Measurements from ENCODE around the gene ZNF205. TPM values are rescaled to one million over a fixed set of nuclear protein-coding genes. Genes with fewer than 3 reads are reported as not detected.

The ZNF205 gene
- total and polyA plus RNA-seq, 2 of the 13 experiments (the other 11 are each of a cell fraction or from before 2014, with no cell fraction given) = 5.8 to 10.2 TPM

- TF ChIP-seq SMARCE1 (IDR thresholded peaks at IDR 0.05; ENCODE audit: borderline replicate concordance) = no peak
- peak; percentile 62 for TF ChIP-seq POLR2AphosphoS2 (IDR thresholded peaks at IDR 0.05; ENCODE audit: low read depth, low read length)
- peak in 1 of 2 experiments; percentile 35; a peak in 2 of 4 replicates for TF ChIP-seq MAFK (conservative IDR thresholded peaks at IDR 0.05 in 1 of 2, IDR thresholded peaks at IDR 0.05 in 1 of 2; ENCODE audit: low read length in 2 of 2)
- TF ChIP-seq ZNF20 (CRISPR knock-in tag; IDR thresholded peaks at IDR 0.05) = no peak
- TF ChIP-seq, protein P1, sequence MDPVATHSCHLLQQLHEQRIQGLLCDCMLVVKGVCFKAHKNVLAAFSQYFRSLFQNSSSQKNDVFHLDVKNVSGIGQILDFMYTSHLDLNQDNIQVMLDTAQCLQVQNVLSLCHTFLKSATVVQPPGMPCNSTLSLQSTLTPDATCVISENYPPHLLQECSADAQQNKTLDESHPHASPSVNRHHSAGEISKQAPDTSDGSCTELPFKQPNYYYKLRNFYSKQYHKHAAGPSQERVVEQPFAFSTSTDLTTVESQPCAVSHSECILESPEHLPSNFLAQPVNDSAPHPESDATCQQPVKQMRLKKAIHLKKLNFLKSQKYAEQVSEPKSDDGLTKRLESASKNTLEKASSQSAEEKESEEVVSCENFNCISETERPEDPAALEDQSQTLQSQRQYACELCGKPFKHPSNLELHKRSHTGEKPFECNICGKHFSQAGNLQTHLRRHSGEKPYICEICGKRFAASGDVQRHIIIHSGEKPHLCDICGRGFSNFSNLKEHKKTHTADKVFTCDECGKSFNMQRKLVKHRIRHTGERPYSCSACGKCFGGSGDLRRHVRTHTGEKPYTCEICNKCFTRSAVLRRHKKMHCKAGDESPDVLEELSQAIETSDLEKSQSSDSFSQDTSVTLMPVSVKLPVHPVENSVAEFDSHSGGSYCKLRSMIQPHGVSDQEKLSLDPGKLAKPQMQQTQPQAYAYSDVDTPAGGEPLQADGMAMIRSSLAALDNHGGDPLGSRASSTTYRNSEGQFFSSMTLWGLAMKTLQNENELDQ (CRISPR knock-in tag; IDR thresholded peaks at IDR 0.05; ENCODE audit: borderline replicate concordance) = no peak
- TF ChIP-seq KLF11 (CRISPR knock-in tag; IDR thresholded peaks at IDR 0.05) = peak; percentile 57
- peak; percentile 80 for TF ChIP-seq HDAC1 (CRISPR knock-in tag; IDR thresholded peaks at IDR 0.05)
- TF ChIP-seq ZNF207 (IDR thresholded peaks at IDR 0.05; ENCODE audit: borderline replicate concordance) = no peak
- TF ChIP-seq, protein P2, sequence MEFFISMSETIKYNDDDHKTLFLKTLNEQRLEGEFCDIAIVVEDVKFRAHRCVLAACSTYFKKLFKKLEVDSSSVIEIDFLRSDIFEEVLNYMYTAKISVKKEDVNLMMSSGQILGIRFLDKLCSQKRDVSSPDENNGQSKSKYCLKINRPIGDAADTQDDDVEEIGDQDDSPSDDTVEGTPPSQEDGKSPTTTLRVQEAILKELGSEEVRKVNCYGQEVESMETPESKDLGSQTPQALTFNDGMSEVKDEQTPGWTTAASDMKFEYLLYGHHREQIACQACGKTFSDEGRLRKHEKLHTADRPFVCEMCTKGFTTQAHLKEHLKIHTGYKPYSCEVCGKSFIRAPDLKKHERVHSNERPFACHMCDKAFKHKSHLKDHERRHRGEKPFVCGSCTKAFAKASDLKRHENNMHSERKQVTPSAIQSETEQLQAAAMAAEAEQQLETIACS (CRISPR knock-in tag; IDR thresholded peaks at IDR 0.05) = no peak
- TF ChIP-seq KDM2A (CRISPR knock-in tag; IDR thresholded peaks at IDR 0.05; ENCODE audit: borderline replicate concordance, low read depth) = peak; percentile 65
- peak; percentile 95 for TF ChIP-seq JUND (CRISPR knock-in tag; IDR thresholded peaks at IDR 0.05)
- TF ChIP-seq ARID3A (IDR thresholded peaks at IDR 0.05; ENCODE audit: low read depth, low read length) = no peak
- TF ChIP-seq ISX (CRISPR knock-in tag; conservative IDR thresholded peaks at IDR 0.05) = 0 out of 2 replicates have a peak, but pooled peaks have one; percentile 58
- peak; percentile 54; the same call in 1 of the 2 replicates for TF ChIP-seq STAT6 (CRISPR knock-in tag; IDR thresholded peaks at IDR 0.05; ENCODE audit: borderline replicate concordance)
- TF ChIP-seq TMF1 (CRISPR knock-in tag; IDR thresholded peaks at IDR 0.05; ENCODE audit: low read depth) = 0 out of 2 replicates have a peak, but pooled peaks have one; percentile 33
- peak; percentile 48 for TF ChIP-seq XRCC5 (optimal IDR thresholded peaks at IDR 0.05; ENCODE audit: low read length)
- no peak for TF ChIP-seq ZNF44 (CRISPR knock-in tag; IDR thresholded peaks at IDR 0.05)
- TF ChIP-seq NFRKB (IDR thresholded peaks at IDR 0.05) = no peak
- TF ChIP-seq ZZZ3 (CRISPR knock-in tag; IDR thresholded peaks at IDR 0.05; ENCODE audit: borderline replicate concordance) = peak; percentile 22; the same call in 1 of the 2 replicates
- TF ChIP-seq JARID2 (CRISPR knock-in tag; IDR thresholded peaks at IDR 0.05; ENCODE audit: insufficient replicate concordance) = no peak
- peak; percentile 34; the same call in 1 of the 2 replicates for TF ChIP-seq ISL2 (CRISPR knock-in tag; IDR thresholded peaks at IDR 0.05)
Measured at GRCh38 chr16:3065069-3065741, 47.2 kb upstream of the ZNF205 start, which contains the start of gene IL32 (continued).

Measured in HepG2 (cell line).